ENCODE measurements around the gene NRAS. TPM values are rescaled to one million over a fixed set of nuclear protein-coding genes. Genes with fewer than 3 reads are reported as not detected.

NRAS gene
- total RNA-seq, 1 donor from 2014 or later: 69.8 TPM

DNA sequence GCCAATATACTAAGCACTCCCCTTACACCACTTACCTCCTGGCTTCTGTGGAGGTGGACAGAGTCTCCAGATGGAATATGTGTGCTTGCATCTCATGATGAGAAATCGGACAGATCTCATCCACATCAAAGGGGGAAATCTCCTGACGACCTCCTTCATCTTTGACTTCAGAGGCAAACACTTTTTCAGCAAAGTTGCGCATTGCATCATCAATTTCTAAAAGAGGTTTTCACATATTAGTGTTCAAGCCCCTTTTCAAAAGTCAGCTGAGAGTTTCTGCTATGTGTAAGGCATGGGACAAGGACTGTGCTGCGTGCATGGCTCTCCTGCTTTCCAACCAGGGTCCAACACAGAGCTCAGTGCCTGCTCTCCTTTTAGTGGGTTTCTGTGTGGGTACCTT is 28.0 kb downstream of the NRAS start:
- no peak for DNase-seq (ENCODE audit: extremely low read depth, low read depth, low spot score)

- no peak for DNase-seq (ENCODE audit: extremely low read depth, low read depth, low spot score)
These were observed 30.7 kb downstream of the NRAS start for GRCh38 chr1:114685851-114686250.

GRCh38 chr1:114677691-114678090 is 38.9 kb downstream of the NRAS start:
- no peak for DNase-seq (ENCODE audit: extremely low read depth, low read depth, low spot score)

DNA sequence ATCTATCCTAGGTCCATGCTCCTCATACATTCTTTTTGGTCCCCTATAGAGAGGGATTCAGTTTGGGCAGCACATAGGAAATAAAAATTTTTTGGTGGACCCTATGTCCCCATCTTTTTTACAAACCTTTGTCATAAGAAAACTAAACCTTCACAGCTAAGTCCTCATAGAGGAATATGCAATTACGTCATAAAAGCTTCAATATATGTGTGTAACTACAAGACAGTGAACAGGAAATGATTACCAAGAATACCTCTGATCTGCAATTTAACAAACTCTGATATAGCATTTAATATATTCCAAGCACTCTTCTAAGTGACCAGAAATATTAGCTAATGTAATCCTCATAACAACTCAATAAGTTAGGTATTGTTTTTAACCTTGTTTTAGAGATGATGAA is 40.5 kb downstream of the NRAS start:
- DNase-seq (ENCODE audit: extremely low read depth, low read depth, low spot score): no peak

- DNase-seq (ENCODE audit: extremely low read depth, low read depth, low spot score): no peak
These were observed 44.7 kb downstream of the NRAS start for GRCh38 chr1:114671939-114672275.

DNA sequence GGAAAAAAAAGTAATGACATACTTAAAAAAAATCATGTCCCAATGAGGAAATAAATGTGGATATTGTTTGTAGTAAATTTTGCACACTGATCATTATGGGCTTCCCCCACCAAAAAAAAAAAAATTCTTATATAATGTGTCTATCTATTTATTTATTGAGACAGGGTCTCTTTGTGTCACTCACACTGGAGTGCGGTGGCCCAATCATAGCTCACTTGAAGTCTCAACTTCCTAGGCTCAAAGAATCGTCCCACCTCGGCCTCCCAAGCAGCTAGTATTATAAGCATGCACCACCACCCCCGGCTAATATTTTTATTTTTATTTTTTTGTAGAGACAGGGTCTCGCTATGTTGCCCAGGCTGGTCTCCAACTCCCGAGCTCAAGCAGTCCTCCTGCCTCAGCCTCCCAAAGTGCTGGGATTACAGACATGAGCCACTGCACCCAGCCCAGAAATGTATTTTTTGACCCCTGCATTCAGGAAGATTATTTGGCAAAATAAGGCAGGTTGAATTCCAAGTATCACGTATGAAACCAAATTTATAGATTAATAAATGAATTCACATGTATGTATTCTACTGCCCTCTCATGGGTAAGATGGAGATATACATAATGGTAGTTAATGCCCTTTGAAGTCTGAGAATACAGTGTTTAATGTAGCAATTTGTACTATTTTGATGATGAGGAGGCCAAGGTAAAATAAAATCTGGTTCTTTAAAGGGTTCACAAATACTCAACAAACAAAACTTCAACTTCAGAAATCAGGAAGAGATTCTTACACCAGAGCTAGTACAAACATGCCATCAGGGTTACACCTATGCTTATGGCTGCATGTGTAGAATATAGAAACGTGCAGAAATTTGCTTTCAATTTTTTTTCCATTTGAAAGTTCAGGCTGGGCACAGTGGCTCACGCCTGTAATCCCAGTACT is 45.3 kb downstream of the NRAS start:
- no peak for DNase-seq (ENCODE audit: extremely low read depth, low read depth, low spot score)

DNA sequence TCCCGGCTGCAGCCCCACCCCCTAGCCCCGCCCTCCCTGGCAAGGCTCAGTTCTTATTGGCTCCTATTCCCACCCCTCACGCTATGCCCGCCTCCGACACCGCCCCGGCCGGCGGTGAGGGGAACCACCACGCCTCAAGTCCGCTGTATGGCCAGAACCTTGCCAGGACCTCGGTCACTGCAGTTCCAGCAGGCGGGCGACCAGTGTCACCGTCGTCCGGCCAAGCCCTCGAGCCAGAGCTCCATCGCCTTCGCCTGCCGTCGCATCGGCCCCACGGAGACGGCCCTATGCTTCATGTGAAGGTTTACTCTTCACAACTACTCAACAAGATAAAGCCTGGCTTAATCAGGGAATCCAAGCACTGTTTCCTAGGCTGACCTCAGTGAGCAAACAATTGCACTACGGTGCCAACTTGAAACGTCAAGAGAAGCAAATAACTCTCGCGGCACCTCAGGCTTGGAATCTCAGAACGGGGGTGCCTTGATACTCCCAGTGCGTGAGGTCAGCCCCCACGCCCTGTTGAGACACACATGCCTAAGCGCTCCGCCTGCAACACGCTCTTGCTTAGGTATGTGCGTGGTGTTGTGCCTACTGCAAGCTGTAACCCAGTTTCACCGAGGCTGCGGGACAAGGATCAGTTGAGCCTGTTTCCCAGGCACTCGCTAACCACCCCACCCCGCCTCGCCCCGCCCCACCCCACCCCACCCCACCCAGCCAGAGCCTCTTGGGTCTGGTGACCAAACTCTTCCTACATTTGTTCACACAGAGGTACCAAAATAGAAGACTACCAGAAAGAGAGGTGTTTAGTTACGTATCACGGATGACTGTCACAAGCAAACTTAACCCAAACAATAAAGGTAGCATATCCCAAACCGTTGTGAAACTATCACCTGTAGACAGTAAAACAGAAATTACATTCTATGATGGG is 46.2 kb downstream of the NRAS start:
- DNase-seq (ENCODE audit: extremely low read depth, low read depth, low spot score): no peak

- no peak for DNase-seq (ENCODE audit: extremely low read depth, low read depth, low spot score)
These were observed 46.9 kb downstream of the NRAS start, which contains the start of gene DENND2C for GRCh38 chr1:114669562-114670082. DENND2C (minus strand) TSS chr1:114670049; CDS start chr1:114625984, 44,065 bp downstream.

GRCh38 chr1:114668784-114669561 is 47.6 kb downstream of the NRAS start:
- DNase-seq (ENCODE audit: extremely low read depth, low read depth, low spot score): no peak

DNA sequence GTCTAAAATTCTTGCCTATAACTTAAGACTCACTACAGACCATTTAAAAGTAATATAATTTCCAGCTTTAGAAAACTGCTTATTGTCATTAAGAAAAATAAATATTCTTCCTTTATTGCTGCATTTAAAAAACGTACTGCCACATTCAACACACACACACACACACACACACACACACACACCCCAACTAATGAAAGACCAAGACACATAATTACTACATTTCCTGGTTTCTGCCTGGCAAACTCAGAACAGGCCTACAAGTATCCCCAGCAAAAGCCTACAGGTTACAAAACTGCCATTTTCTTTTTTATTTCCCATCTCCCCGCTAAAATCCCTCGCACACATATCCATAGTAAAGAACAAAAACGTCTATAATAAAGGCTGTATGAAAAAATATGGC is 48.2 kb downstream of the NRAS start:
- no peak for DNase-seq (ENCODE audit: extremely low read depth, low read depth, low spot score)

DNA sequence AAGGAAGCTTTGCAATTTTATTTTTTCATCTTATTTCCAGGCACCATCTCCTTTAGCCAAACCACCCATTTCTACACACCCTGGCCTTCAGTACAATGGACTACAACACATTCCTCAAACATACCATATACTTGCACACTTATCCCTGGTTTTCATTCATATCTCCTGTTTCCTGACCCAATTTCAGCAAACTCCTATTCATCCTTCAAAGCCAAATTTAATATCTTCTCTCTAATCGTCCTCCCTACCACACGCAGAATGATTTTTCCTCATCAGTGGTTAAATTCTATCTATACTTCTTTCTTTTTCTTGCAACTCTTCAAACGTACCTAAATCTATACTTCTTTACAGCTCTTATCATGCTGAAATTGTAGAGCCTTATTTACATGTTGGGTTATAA is 49.6 kb downstream of the NRAS start:
- DNase-seq (ENCODE audit: extremely low read depth, low read depth, low spot score): no peak

DNA sequence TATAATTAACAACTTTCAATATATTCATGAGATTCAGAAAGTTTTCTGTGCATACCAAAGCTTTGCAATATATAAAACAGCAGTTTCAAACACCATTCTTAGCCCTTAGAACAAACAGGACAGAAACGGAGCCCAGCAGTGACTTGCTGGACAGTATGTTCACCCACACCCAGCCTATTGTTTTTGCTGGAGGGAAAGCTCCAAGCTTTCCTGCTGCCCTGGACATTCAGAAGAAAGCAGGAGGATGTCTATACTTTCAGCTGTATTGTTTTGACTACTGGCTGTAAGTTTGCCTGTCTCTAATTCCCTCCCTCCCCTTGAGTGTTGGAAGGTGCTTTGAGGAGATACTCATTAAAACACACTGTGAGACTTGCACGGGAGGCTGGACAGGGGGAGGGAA is 56.3 kb downstream of the NRAS start:
- no peak for DNase-seq (ENCODE audit: extremely low read depth, low read depth, low spot score)

Other genes starting within 250 kb of the NRAS start
- gene TRIM33, start 205.6 kb downstream of the NRAS start, total RNA-seq: 19.5 and 27.0 TPM in 2 replicates
- gene BCAS2, start 135.2 kb downstream of the NRAS start, total RNA-seq: 42.5 and 45.1 TPM in 2 replicates
- gene DENND2C, start 46.7 kb downstream of the NRAS start, total RNA-seq: 1.2 and 1.3 TPM in 2 replicates
- gene AMPD1, start 21.2 kb downstream of the NRAS start, total RNA-seq: not detected in 2 replicates
- gene CSDE1, start 41.2 kb upstream of the NRAS start, total RNA-seq: 539 and 645 TPM in 2 replicates
- 30.4 and 39.7 TPM in 2 replicates for gene SIKE1, start 63.9 kb upstream of the NRAS start, total RNA-seq
- not detected in 2 replicates for gene SYCP1, start 138.1 kb upstream of the NRAS start, total RNA-seq